Measurements from ENCODE around the gene GNAS-AS1. TPM values are rescaled to one million over a fixed set of nuclear protein-coding genes. Genes with fewer than 3 reads are reported as not detected.
A peak's percentile ranks its signal among the peaks of the same experiment; 100 is the strongest.

The GNAS-AS1 gene
- total RNA-seq, 1 donor from 2014 or later, result 5.9 TPM

- Mint-ChIP-seq H3K9me3 (no peaks in the 10 kb centered on the region), H3K27ac (peak overlapping the region; percentile 16), H3K4me1 (peaks cover 83% of the 10 kb centered on the region), H3K4me3 (no peak overlapping the region), H3K27me3 (ENCODE audit: low read depth) (no peaks in the 10 kb centered on the region), H3K36me3 (peaks cover 6% of the 10 kb centered on the region)
- DNase-seq (ENCODE audit: low spot score in 2 of 2, unreplicated experiment in 2 of 2), result no peak
- TF ChIP-seq CTCF (IDR thresholded peaks at IDR 0.05; ENCODE audit: unreplicated experiment), result no peak
Observed at GRCh38 chr20:58896820-58897219, 46.1 kb upstream of the GNAS-AS1 start.

- Mint-ChIP-seq H3K27ac (peak overlapping the region; percentile 79), H3K9me3 (no peaks in the 10 kb centered on the region), H3K4me3 (peak overlapping the region; percentile 9), H3K27me3 (ENCODE audit: low read depth) (no peaks in the 10 kb centered on the region), H3K4me1 (peaks cover 73% of the 10 kb centered on the region), H3K36me3 (peaks cover 6% of the 10 kb centered on the region)
- no peak for DNase-seq (ENCODE audit: low spot score in 2 of 2, unreplicated experiment in 2 of 2)
- no peak for TF ChIP-seq CTCF (IDR thresholded peaks at IDR 0.05; ENCODE audit: unreplicated experiment)
Observed at GRCh38 chr20:58895448-58896180, 44.9 kb upstream of the GNAS-AS1 start.

- peaks cover 67% of the 10 kb centered on the region for H3K4me1 Mint-ChIP-seq
- peak overlapping the region; percentile 93 for H3K4me3 Mint-ChIP-seq
- peak overlapping the region; percentile 79 for H3K27ac Mint-ChIP-seq
- no peak for DNase-seq (ENCODE audit: low spot score in 2 of 2, unreplicated experiment in 2 of 2)
- no peaks in the 10 kb centered on the region for H3K9me3 Mint-ChIP-seq
- no peak for TF ChIP-seq CTCF (IDR thresholded peaks at IDR 0.05; ENCODE audit: unreplicated experiment)
- H3K36me3 Mint-ChIP-seq, result peaks cover 6% of the 10 kb centered on the region
- H3K27me3 Mint-ChIP-seq (ENCODE audit: low read depth), result no peaks in the 10 kb centered on the region
Observed at GRCh38 chr20:58894652-58895447, 44.1 kb upstream of the GNAS-AS1 start.

- H3K4me3 Mint-ChIP-seq, result peak overlapping the region; percentile 93
- DNase-seq (ENCODE audit: low spot score in 2 of 2, unreplicated experiment in 2 of 2), result no peak
- H3K9me3 Mint-ChIP-seq, result no peaks in the 10 kb centered on the region
- peak overlapping the region; percentile 79 for H3K27ac Mint-ChIP-seq
- peaks cover 3% of the 10 kb centered on the region for H3K36me3 Mint-ChIP-seq
- peaks cover 55% of the 10 kb centered on the region for H3K4me1 Mint-ChIP-seq
- no peak for TF ChIP-seq CTCF (IDR thresholded peaks at IDR 0.05; ENCODE audit: unreplicated experiment)
- H3K27me3 Mint-ChIP-seq (ENCODE audit: low read depth), result no peaks in the 10 kb centered on the region
Observed at GRCh38 chr20:58893355-58894120, 42.8 kb upstream of the GNAS-AS1 start.

- Mint-ChIP-seq H3K27me3 (ENCODE audit: low read depth) (no peaks in the 10 kb centered on the region), H3K27ac (peak overlapping the region; percentile 98), H3K9me3 (no peaks in the 10 kb centered on the region), H3K4me1 (peaks cover 53% of the 10 kb centered on the region), H3K36me3 (peaks cover 2% of the 10 kb centered on the region), H3K4me3 (peak overlapping the region; percentile 93)
- no peak for TF ChIP-seq CTCF (IDR thresholded peaks at IDR 0.05; ENCODE audit: unreplicated experiment)
- DNase-seq (ENCODE audit: low spot score in 2 of 2, unreplicated experiment in 2 of 2), result no peak
Observed at GRCh38 chr20:58892932-58893224, 42.2 kb upstream of the GNAS-AS1 start.

Data from mesothelial cell of epicardium (in vitro differentiated cells).